Measurements from ENCODE around the gene SLC17A1.

DNA sequence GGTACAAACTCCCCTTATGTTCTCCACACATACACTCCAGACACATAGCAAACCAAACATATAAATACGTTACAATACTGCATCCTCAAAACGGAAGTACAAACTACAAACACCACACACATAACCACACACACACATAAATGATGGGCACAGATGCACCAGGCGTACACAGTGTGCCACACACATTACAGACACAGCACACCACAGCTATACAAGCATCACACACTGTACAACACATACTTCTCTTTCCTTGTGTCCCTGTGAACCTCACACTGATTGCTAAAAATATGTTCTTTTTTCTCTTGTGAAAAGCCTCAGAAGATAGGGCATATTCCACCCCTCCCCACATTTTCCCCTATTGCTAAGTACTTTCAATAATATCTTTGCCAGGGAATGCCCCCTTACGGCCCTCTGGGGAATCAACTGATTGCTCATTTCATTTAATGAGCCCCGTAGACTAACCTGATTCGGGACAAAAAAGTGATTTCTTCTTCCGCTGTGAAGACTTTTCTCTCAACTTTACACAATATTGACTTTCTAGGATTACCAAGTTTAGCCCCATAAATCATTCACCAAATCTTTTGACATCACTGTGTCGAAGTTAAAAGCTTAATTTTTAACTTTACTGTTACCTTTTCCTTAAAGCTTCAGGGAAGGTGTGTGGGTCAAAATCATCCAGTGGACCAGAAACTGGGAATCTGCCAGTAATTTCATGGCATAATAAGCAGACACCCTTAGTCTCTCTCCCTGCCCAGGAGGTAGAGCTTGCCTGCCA lies at the start of gene SLC17A1:
- TF ChIP-seq, protein P1, sequence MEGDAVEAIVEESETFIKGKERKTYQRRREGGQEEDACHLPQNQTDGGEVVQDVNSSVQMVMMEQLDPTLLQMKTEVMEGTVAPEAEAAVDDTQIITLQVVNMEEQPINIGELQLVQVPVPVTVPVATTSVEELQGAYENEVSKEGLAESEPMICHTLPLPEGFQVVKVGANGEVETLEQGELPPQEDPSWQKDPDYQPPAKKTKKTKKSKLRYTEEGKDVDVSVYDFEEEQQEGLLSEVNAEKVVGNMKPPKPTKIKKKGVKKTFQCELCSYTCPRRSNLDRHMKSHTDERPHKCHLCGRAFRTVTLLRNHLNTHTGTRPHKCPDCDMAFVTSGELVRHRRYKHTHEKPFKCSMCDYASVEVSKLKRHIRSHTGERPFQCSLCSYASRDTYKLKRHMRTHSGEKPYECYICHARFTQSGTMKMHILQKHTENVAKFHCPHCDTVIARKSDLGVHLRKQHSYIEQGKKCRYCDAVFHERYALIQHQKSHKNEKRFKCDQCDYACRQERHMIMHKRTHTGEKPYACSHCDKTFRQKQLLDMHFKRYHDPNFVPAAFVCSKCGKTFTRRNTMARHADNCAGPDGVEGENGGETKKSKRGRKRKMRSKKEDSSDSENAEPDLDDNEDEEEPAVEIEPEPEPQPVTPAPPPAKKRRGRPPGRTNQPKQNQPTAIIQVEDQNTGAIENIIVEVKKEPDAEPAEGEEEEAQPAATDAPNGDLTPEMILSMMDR (conservative IDR thresholded peaks at IDR 0.05; ENCODE audit: low read depth, low read length), result no peak
- TF ChIP-seq EZH2 (IDR thresholded peaks at IDR 0.05; ENCODE audit: borderline replicate concordance, low read depth, low read length, poor library complexity, severe bottlenecking), result no peak
